ENCODE data around the gene RAD51C. TPM values are rescaled to one million over a fixed set of nuclear protein-coding genes. Genes with fewer than 3 reads are reported as not detected.
A peak's percentile ranks its signal among the peaks of the same experiment; 100 is the strongest.

Gene RAD51C
- total and polyA plus RNA-seq, 9 of the 15 experiments (the other 6 are each of a cell fraction or from before 2014, with no cell fraction given), result 93.9 to 341 (median 135) TPM

DNA sequence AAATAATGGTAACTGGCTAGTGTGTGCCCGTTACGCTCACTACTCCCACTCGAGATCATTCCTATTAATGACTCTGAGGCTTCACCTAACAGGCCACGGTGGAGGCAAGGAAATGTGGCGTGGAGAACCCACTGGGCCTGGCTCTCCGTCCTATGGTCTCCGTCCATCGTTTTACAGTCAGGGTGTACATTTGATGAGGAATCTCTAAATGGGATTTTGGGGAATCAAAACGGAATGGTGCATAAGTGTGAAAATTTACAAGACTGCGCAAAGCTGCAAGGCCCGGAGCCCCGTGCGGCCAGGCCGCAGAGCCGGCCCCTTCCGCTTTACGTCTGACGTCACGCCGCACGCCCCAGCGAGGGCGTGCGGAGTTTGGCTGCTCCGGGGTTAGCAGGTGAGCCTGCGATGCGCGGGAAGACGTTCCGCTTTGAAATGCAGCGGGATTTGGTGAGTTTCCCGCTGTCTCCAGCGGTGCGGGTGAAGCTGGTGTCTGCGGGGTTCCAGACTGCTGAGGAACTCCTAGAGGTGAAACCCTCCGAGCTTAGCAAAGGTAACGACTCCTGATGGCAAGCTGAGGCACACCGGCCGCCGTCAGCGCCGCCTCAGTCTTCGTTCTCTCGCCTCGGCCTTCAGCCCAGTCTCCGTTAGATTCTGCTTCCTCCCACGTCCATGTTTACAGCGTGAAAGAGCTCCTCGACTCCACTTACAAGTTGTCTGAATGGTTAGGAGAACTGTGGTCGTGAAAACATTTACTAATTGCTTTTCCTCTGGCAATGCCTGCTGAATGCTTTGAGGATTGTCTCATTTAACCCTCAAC lies at the start of gene RAD51C (continued):
- TF ChIP-seq, protein P1, sequence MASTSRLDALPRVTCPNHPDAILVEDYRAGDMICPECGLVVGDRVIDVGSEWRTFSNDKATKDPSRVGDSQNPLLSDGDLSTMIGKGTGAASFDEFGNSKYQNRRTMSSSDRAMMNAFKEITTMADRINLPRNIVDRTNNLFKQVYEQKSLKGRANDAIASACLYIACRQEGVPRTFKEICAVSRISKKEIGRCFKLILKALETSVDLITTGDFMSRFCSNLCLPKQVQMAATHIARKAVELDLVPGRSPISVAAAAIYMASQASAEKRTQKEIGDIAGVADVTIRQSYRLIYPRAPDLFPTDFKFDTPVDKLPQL (IDR thresholded peaks at IDR 0.05; ENCODE audit: extremely low read depth, insufficient read length), result no peak
- TF ChIP-seq ZNF830 (CRISPR knock-in tag; IDR thresholded peaks at IDR 0.05) (no peak), NCOA1 (IDR thresholded peaks at IDR 0.05; ENCODE audit: low read depth) (no peak; the same call in 1 of the 2 replicates), ZNF347 (CRISPR knock-in tag; IDR thresholded peaks at IDR 0.05; ENCODE audit: low read depth) (no peak), MTF1 (CRISPR knock-in tag; IDR thresholded peaks at IDR 0.05; ENCODE audit: borderline replicate concordance) (no peak), FOXA1 (IDR thresholded peaks at IDR 0.05; ENCODE audit: borderline replicate concordance) (no peak), ZFX (CRISPR knock-in tag; IDR thresholded peaks at IDR 0.05) (peak; percentile 99), ZNF75A (CRISPR knock-in tag; IDR thresholded peaks at IDR 0.05) (0 out of 2 replicates have a peak, but pooled peaks have one; percentile 20), OTX1 (CRISPR knock-in tag; IDR thresholded peaks at IDR 0.05) (no peak), PRMT5 (CRISPR knock-in tag; IDR thresholded peaks at IDR 0.05) (no peak), HMG20A (CRISPR knock-in tag; conservative IDR thresholded peaks at IDR 0.05) (no peak), NFIC (IDR thresholded peaks at IDR 0.05) (peak; percentile 17; the same call in 1 of the 2 replicates), SRSF9 (IDR thresholded peaks at IDR 0.05; ENCODE audit: borderline replicate concordance, low read depth, low read length) (no peak), ADNP (tag; IDR thresholded peaks at IDR 0.05) (no peak), ZNF436 (CRISPR knock-in tag; IDR thresholded peaks at IDR 0.05) (no peak), ZNF57 (CRISPR knock-in tag; IDR thresholded peaks at IDR 0.05) (no peak), MTA3 (IDR thresholded peaks at IDR 0.05; ENCODE audit: borderline replicate concordance) (peak; percentile 78; the same call in 1 of the 2 replicates), ZNF239 (CRISPR knock-in tag; IDR thresholded peaks at IDR 0.05) (no peak), ZNF780A (CRISPR knock-in tag; IDR thresholded peaks at IDR 0.05) (no peak)
- TF ChIP-seq, protein P2, sequence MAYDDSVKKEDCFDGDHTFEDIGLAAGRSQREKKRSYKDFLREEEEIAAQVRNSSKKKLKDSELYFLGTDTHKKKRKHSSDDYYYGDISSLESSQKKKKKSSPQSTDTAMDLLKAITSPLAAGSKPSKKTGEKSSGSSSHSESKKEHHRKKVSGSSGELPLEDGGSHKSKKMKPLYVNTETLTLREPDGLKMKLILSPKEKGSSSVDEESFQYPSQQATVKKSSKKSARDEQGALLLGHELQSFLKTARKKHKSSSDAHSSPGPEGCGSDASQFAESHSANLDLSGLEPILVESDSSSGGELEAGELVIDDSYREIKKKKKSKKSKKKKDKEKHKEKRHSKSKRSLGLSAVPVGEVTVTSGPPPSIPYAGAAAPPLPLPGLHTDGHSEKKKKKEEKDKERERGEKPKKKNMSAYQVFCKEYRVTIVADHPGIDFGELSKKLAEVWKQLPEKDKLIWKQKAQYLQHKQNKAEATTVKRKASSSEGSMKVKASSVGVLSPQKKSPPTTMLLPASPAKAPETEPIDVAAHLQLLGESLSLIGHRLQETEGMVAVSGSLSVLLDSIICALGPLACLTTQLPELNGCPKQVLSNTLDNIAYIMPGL (CRISPR knock-in tag; IDR thresholded peaks at IDR 0.05), result peak; percentile 62; the same call in 1 of the 2 replicates
- TF ChIP-seq, protein P3, sequence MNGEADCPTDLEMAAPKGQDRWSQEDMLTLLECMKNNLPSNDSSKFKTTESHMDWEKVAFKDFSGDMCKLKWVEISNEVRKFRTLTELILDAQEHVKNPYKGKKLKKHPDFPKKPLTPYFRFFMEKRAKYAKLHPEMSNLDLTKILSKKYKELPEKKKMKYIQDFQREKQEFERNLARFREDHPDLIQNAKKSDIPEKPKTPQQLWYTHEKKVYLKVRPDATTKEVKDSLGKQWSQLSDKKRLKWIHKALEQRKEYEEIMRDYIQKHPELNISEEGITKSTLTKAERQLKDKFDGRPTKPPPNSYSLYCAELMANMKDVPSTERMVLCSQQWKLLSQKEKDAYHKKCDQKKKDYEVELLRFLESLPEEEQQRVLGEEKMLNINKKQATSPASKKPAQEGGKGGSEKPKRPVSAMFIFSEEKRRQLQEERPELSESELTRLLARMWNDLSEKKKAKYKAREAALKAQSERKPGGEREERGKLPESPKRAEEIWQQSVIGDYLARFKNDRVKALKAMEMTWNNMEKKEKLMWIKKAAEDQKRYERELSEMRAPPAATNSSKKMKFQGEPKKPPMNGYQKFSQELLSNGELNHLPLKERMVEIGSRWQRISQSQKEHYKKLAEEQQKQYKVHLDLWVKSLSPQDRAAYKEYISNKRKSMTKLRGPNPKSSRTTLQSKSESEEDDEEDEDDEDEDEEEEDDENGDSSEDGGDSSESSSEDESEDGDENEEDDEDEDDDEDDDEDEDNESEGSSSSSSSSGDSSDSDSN (IDR thresholded peaks at IDR 0.05; ENCODE audit: borderline replicate concordance in 1 of 2, low read depth in 2 of 2, low read length in 2 of 2), result peak; percentile 30 to 34; a peak in 1 of 4 replicates
- TF ChIP-seq, protein P4, sequence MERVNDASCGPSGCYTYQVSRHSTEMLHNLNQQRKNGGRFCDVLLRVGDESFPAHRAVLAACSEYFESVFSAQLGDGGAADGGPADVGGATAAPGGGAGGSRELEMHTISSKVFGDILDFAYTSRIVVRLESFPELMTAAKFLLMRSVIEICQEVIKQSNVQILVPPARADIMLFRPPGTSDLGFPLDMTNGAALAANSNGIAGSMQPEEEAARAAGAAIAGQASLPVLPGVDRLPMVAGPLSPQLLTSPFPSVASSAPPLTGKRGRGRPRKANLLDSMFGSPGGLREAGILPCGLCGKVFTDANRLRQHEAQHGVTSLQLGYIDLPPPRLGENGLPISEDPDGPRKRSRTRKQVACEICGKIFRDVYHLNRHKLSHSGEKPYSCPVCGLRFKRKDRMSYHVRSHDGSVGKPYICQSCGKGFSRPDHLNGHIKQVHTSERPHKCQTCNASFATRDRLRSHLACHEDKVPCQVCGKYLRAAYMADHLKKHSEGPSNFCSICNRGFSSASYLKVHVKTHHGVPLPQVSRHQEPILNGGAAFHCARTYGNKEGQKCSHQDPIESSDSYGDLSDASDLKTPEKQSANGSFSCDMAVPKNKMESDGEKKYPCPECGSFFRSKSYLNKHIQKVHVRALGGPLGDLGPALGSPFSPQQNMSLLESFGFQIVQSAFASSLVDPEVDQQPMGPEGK (CRISPR knock-in tag; IDR thresholded peaks at IDR 0.05; ENCODE audit: borderline replicate concordance), result no peak

Measured in K562 (cell line).